ENCODE data around the gene PTGER2.

GRCh38 chr14:52268279-52269061, 45.6 kb upstream of the PTGER2 start:
- TF ChIP-seq TAF1 (IDR thresholded peaks at IDR 0.05; ENCODE audit: borderline replicate concordance, low read depth, low read length) (no peak), POLR2A (IDR thresholded peaks at IDR 0.05; ENCODE audit: low read depth, low read length) (no peak), POLR2AphosphoS5 (IDR thresholded peaks at IDR 0.05; ENCODE audit: low read depth, low read length) (no peak)

All from GM12892 (cell line).